Stimulated activated CD8-positive, alpha-beta memory T cell treated with anti-CD3 and anti-CD28 coated beads, Interleukin-15, amount 100 ng/mL, for 1 hour (primary cell): ENCODE measurements around the gene TRIM47.

Source experiments
- DNase-seq: peaks from one replicate; pipeline ENCODE4 v3.0.0-alpha.2; 2020; ENCODE audit warnings: low read depth

The TRIM47 gene

GRCh38 chr17:75845058-75845711, 33.2 kb downstream of the TRIM47 start:
- no peak for DNase-seq

GRCh38 chr17:75844530-75845057, 33.8 kb downstream of the TRIM47 start:
- no peak for DNase-seq

DNA sequence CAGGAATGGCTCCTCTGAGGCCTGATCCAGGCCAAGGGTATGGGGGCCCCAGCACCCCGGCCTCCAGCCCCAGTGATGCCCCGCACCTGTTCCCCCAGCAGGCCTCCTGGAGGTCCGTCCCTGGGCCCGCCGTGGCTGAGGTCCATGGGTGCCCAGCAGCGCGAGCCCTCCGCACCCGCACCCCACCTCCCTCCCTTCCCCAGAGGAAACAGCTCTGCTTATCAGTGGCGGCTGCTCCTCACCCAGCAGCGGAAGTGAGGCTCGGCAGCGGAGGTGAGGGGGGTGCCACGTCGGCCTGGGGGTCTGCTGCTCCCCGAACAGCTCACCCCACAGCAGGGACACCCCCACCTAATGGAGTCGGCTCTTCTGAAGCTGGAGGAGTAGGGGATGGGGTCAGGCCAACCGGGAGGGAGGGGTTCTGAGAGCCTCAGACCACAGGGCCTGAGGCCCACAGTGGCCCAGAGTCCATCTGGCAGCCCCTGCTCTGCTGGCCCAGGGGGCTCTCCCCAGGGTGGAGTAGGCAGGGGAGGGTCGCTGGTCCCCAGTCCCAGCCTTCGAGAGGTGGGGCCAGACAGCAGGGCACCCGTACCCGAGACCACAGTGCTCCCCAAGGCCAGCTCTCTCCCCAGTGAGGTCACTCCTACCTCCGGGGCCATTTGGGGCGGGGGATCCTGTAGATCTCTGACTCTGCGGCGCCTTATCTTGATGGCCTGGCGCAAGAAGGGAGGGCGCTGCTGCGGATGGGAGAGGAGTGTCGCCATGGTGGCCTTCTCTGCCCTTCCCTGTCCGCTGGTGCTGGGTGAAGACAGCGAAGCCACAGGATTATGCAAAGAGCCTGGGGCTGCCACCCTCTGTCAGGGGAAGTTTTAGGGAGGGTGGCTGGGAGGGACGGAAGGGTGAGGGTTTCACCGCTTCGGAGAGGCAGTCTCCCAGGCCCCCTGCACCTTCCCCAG, 34.5 kb downstream of the TRIM47 start, which contains the start of gene UNC13D:
UNC13D (minus strand) TSS at position 828 of the 953 bp plus-strand sequence; CDS start at position 761, 67 bp downstream.
- DNase-seq, result no peak

GRCh38 chr17:75842963-75843576, 35.3 kb downstream of the TRIM47 start:
- no peak for DNase-seq

GRCh38 chr17:75842411-75842810, 36.0 kb downstream of the TRIM47 start:
- DNase-seq, result no peak

GRCh38 chr17:75840799-75841164, 37.6 kb downstream of the TRIM47 start:
- DNase-seq, result no peak

DNA sequence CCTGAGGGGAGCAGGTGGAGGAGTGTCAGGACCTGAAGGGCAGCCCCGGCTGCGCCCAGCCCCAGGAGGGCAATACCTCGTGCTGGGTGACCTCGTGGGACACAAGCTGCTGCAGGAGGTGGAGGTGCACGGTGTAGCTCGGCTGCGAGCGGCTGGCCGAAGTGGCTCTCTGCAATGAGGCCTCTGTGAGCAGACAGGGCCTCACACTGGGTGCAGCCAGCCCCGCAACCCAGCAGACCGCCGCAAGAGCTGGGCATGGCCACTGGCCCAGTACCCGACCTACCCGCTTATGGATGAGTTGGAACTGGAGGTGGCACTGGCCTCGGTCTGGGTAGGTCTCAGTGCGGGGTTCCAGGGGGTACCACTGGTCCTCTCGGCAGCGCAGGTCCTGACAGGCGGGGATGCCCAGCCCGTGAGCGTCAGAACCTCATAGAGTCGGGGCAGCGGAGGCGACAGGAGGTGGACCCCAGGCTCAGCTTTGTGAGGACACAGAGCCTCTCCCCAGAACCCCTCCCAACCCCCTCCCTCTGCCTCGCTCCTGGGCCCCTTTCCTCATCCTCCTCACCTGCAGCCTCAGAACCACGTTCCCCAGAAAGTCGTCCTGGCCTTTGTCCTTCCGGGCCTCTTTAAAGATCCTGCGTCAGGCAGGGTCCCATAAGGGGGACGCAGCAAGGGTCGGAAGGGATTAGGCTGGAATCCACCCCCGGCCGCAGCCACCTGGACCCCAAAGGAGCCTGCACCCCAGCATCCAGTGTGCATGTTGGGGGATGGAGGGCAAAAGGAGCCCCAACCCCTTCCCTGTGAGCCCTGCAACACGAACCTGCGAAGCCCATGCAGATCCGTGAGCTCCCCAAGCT, 38.2 kb downstream of the TRIM47 start:
- DNase-seq, result no peak

GRCh38 chr17:75838410-75838809, 40.0 kb downstream of the TRIM47 start:
- no peak for DNase-seq

- no peak for DNase-seq
Observed at GRCh38 chr17:75837899-75838298, 40.5 kb downstream of the TRIM47 start.

GRCh38 chr17:75836605-75837004, 41.8 kb downstream of the TRIM47 start:
- no peak for DNase-seq

- no peak for DNase-seq
Observed at GRCh38 chr17:75835654-75835987, 42.8 kb downstream of the TRIM47 start.

DNA sequence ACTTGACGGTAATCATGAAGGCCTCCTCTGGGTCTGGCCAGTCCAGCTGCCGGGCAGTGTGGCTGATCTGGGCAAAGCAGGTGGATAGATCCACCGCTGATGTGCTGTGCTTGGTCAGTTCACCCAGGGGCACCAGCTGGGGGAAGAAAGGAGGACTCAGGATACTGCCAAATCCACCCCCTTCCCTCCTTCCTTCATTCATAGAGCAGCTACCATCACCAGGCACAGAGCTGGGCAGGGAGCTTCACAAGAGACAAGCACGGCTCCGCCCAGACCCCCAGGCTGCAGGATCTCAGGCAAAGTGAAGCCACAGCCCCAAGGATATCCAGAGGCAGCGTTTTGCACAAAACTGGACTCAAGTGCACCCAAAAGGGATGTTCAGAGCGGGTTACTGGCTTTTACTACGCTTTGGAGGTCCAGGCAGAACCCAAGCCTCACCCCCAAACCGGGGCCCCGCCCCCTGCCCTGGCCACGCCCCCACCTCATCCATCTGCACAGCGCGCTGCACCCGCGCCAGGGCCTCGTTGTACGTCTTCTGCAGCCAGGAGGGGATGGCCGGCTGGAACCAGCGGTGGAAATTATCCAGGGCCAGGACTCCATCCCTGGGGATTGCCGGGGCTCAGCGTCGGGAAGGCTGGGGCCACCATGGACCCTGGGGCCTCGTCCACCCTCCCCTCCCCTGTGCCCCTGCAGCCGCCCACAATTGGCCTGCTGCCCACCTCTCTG, 43.3 kb downstream of the TRIM47 start:
- no peak for DNase-seq

- no peak for DNase-seq
Observed at GRCh38 chr17:75834279-75834920, 44.0 kb downstream of the TRIM47 start.

GRCh38 chr17:75832652-75833400, 45.6 kb downstream of the TRIM47 start:
- DNase-seq, result no peak

GRCh38 chr17:75832164-75832651, 46.2 kb downstream of the TRIM47 start:
- DNase-seq, result no peak

DNA sequence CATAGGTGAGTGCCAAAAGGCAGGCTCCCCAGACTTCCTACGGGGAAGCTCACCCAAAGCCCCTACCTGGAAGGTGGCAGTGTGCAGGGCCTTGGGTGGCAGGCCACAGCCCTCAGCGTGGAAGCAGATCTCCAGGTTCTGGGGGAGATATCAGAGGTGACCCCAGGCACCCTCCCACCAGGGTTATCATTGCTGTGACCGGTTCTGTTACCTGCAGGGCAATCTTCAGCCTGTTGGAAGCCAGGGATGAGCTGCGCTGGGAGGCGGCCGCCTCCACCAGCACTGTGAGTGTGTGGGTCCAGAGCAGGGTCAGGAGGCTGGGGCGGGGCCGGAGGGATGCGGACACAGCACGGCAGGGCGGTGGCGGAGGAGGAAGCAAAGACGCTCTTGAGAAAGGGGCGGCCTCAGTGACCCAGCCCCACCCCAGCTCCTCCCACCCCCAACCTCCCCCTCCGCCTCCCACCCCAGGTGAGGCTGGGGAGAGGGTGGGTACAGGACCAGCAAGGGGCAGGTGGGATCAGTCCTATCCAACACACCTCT, 47.3 kb downstream of the TRIM47 start:
- DNase-seq, result no peak

GRCh38 chr17:75830164-75831031, 48.0 kb downstream of the TRIM47 start:
- DNase-seq, result no peak

- no peak for DNase-seq
Observed at GRCh38 chr17:75829747-75830146, 48.6 kb downstream of the TRIM47 start.
